Limb (tissue), 2 donors: ENCODE results near the gene MAP6.
"Not testable (repeated sequence)": the region's sequence is repeated elsewhere in the genome, so short reads cannot be mapped to it uniquely, and the experiment has no call there.

Experiments used
- DNase-seq, 2 donors: peaks; one replicate each; pipeline ENCODE4 v3.0.0-alpha.2; 2016; ENCODE audit errors: extremely low spot score in 2 of 2

The MAP6 gene

GRCh38 chr11:75668451-75669297 is at the start of gene MAP6:
TSS of gene MAP6 (minus strand) at chr11:75669038. CDS start at chr11:75668369, 669 bp downstream.
- DNase-seq = peak; percentile 25 to 77

GRCh38 chr11:75717608-75718418 is 49.0 kb upstream of the MAP6 start, which contains the start of gene MOGAT2:
TSS of gene MOGAT2 (plus strand) at chr11:75717838. CDS start at chr11:75717889, 51 bp downstream.
- no peak for DNase-seq

GRCh38 chr11:75716659-75717058 is 47.8 kb upstream of the MAP6 start:
- no peak for DNase-seq

- DNase-seq = no peak
Observed at GRCh38 chr11:75715688-75716087, 46.9 kb upstream of the MAP6 start.

GRCh38 chr11:75714211-75714610 is 45.4 kb upstream of the MAP6 start:
- no peak for DNase-seq

- peak; percentile 70 to 74 for DNase-seq
Observed at GRCh38 chr11:75706260-75706729, 37.5 kb upstream of the MAP6 start.

- no peak for DNase-seq
Observed at GRCh38 chr11:75705541-75705940, 36.7 kb upstream of the MAP6 start.

- no peak for DNase-seq
Observed at GRCh38 chr11:75703695-75704237, 34.9 kb upstream of the MAP6 start.

GRCh38 chr11:75700940-75701339 is 32.1 kb upstream of the MAP6 start:
- no peak for DNase-seq

GRCh38 chr11:75697906-75698581 is 29.2 kb upstream of the MAP6 start:
- DNase-seq = no peak

GRCh38 chr11:75691804-75692203 is 23.0 kb upstream of the MAP6 start:
- no peak for DNase-seq

GRCh38 chr11:75689863-75690609 is 21.2 kb upstream of the MAP6 start:
- DNase-seq = no peak

- DNase-seq = not testable (repeated sequence)
Observed at GRCh38 chr11:75683856-75684255, 15.0 kb upstream of the MAP6 start.

- no peak for DNase-seq
Observed at GRCh38 chr11:75679566-75679965, 10.7 kb upstream of the MAP6 start.

- DNase-seq = no peak
Observed at GRCh38 chr11:75678620-75679259, 9.9 kb upstream of the MAP6 start.

GRCh38 chr11:75677909-75678308 is 9.1 kb upstream of the MAP6 start:
- no peak for DNase-seq

GRCh38 chr11:75677275-75677674 is 8.4 kb upstream of the MAP6 start:
- no peak for DNase-seq

GRCh38 chr11:75673977-75674582 is 5.2 kb upstream of the MAP6 start:
- DNase-seq = no peak

GRCh38 chr11:75667831-75668450 is 897 bp downstream of the MAP6 start:
- DNase-seq = peak in 1 of 2 donors; percentile 86
